Spleen (tissue), 7 donors: Measurements from ENCODE around the gene C17orf78.

Source experiments
- CTCF ChIP-seq, 11 experiments: fragments of 200-600 bp in 7 of 11; fragments of 450-650 bp in 4 of 11; sonication (generic) in 4 of 11; IDR thresholded peaks in 8 of 11; conservative IDR thresholded peaks in 3 of 11; 1 replicate in 7 of 11; 2 replicates in 4 of 11; pipeline versions ENCODE4 v1.4.0 to v1.8.0; 2016 to 2021; ENCODE audit warnings: antibody characterized with exemption in 11 of 11, inconsistent platforms in 4 of 11, mild to moderate bottlenecking in 1 of 11
- POLR2A ChIP-seq, 3 donors: fragments of 450-650 bp; IDR thresholded peaks; one replicate each; pipeline ENCODE4 v1.5.1; 2017; ENCODE audit warnings: antibody characterized with exemption in 3 of 3, mild to moderate bottlenecking in 1 of 3
- POLR2AphosphoS5 ChIP-seq, 3 donors: sonication (generic); formaldehyde crosslinking; IDR thresholded peaks; one replicate each; pipeline ENCODE4 v1.5.1; 2017; ENCODE audit warnings: antibody characterized with exemption in 3 of 3
- donor health status: DM: no; HTN: no; CAD: no; lungs with moderate emphysema.
- donor health status: DM: no; HTN: no; CAD: no.
- donor health status: DM: no; HTN: no; CAD: no.

DNA sequence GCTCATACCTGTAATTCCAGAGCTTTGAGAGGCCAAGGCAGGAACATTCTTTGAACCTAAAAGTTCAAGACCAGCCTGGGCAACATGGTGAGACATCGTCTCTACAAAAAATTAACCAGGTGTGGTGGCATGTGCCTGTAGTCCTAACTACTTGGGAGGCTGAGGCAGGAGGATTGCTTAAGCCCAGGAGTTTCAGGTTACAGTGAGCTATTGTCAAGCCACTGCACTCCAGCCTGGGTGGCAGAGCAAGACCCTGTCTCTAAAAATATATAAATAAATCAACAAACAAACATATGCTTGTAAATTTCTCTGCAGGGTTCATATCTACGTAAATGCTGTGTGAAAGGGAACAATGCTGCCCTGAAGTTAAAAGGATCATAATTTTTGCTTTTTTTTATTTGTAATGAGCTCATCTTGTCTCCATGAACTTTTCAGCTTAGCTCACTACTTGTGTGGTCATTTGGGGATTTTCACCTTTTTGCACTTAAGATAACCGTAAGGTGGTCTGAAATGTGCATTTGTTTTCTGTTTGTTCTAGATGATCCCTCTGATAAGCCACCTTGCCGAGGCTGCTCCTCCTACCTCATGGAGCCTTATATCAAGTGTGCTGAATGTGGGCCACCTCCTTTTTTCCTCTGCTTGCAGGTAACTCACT, 47.3 kb downstream of the C17orf78 start:
- TF ChIP-seq POLR2A (IDR thresholded peaks at IDR 0.05), result no peak
- no peak for TF ChIP-seq POLR2AphosphoS5 (IDR thresholded peaks at IDR 0.05)
- TF ChIP-seq CTCF (IDR thresholded peaks at IDR 0.05 in 8 of 11, conservative IDR thresholded peaks at IDR 0.05 in 3 of 11), result no peak
